ENCODE results near the gene URB2. TPM values are rescaled to one million over a fixed set of nuclear protein-coding genes. Genes with fewer than 3 reads are reported as not detected.

URB2 gene
- total and polyA plus RNA-seq, 2 donors (not counting 1 experiment from before 2014, with no cell fraction given): 5.4 to 9.6 TPM

- ChIA-PET POLR2A (no interaction called here), CTCF (no interaction called here)
- Histone ChIP-seq H3K36me3 (replicated peaks in 1 of 2; ENCODE audit: control extremely low read depth in 1 of 2, control insufficient read depth in 1 of 2, extremely low read depth in 1 of 2, insufficient read depth in 2 of 2, low read length in 1 of 2) (peaks cover 18 to 52% of the 10 kb centered on the region in 2 experiments), H3K9me3 (ENCODE audit: control extremely low read depth in 1 of 3, control insufficient read depth in 2 of 3, insufficient read depth in 1 of 3, low read length in 2 of 3) (no peaks in the 10 kb centered on the region), H2AFZ (ENCODE audit: insufficient read depth, low read depth, low read length, poor library complexity, severe bottlenecking) (no peak overlapping the region), H3K27ac (ENCODE audit: low read length in 2 of 2) (no peak overlapping the region), H3K4me1 (ENCODE audit: control insufficient read depth in 2 of 2, insufficient read depth in 2 of 2, low read length in 2 of 2) (no peaks in the 10 kb centered on the region), H3K9ac (ENCODE audit: low read length) (no peak overlapping the region), H3K4me2 (replicated peaks; ENCODE audit: low read depth, low read length, poor library complexity, severe bottlenecking) (no peak overlapping the region), H3K79me2 (ENCODE audit: control insufficient read depth, insufficient read depth, low read length) (peaks cover 5% of the 10 kb centered on the region), H4K20me1 (ENCODE audit: control insufficient read depth, insufficient read depth, low read length, poor library complexity, severe bottlenecking) (no peaks in the 10 kb centered on the region), H3K4me3 (ENCODE audit: control extremely low read depth in 1 of 5, extremely low read depth in 1 of 5, insufficient read depth in 1 of 5, low read depth in 2 of 5, low read length in 4 of 5) (no peak overlapping the region), H3K27me3 (replicated peaks in 1 of 4; ENCODE audit: control extremely low read depth in 1 of 4, control insufficient read depth in 3 of 4, insufficient read depth in 4 of 4, low read length in 3 of 4) (no peaks in the 10 kb centered on the region)
- DNase-seq (no peak), ATAC-seq (ENCODE audit: low read depth) (no peak)
- 100% methylated on average over 3 of the region's 7 CpGs for WGBS (ENCODE audit: insufficient coverage)
- Mint-ChIP-seq H3K4me1 (no peaks in the 10 kb centered on the region), H3K9me3 (ENCODE audit: insufficient read depth) (no peaks in the 10 kb centered on the region), H3K27ac (no peak overlapping the region), H3K4me3 (no peak overlapping the region), H3K27me3 (no peaks in the 10 kb centered on the region)
- intact Hi-C loops (cut with micrococcal nuclease): no loop called here
- TF ChIP-seq EZH2 (IDR thresholded peaks at IDR 0.05; ENCODE audit: borderline replicate concordance, insufficient read depth, low read depth, low read length, poor library complexity, severe bottlenecking): no peak
- TF ChIP-seq CTCF (IDR thresholded peaks at IDR 0.05): no peak
Measured at GRCh38 chr1:229603371-229604005, 22.6 kb upstream of the URB2 start.

- no peak overlapping the region for H3K4me2 ChIP-seq (replicated peaks; ENCODE audit: low read depth, low read length, poor library complexity, severe bottlenecking)
- CTCF ChIA-PET: no interaction called here
- peaks cover 2% of the 10 kb centered on the region for H3K79me2 ChIP-seq (ENCODE audit: control insufficient read depth, insufficient read depth, low read length)
- POLR2A ChIA-PET: no interaction called here
- no peak overlapping the region for H3K27ac ChIP-seq (ENCODE audit: low read length in 2 of 2)
- H3K4me1 ChIP-seq (ENCODE audit: control insufficient read depth in 2 of 2, insufficient read depth in 2 of 2, low read length in 2 of 2): no peaks in the 10 kb centered on the region
- 83% methylated on average over 1 of the region's 2 CpGs for WGBS (ENCODE audit: insufficient coverage)
- Mint-ChIP-seq H3K27me3 (no peaks in the 10 kb centered on the region), H3K27ac (no peak overlapping the region), H3K4me3 (no peak overlapping the region), H3K9me3 (ENCODE audit: insufficient read depth) (no peaks in the 10 kb centered on the region), H3K4me1 (no peaks in the 10 kb centered on the region)
- H4K20me1 ChIP-seq (ENCODE audit: control insufficient read depth, insufficient read depth, low read length, poor library complexity, severe bottlenecking): no peaks in the 10 kb centered on the region
- intact Hi-C loops (cut with micrococcal nuclease): no loop called here
- no peaks in the 10 kb centered on the region for H3K9me3 ChIP-seq (ENCODE audit: control extremely low read depth in 1 of 3, control insufficient read depth in 2 of 3, insufficient read depth in 1 of 3, low read length in 2 of 3)
- H3K4me3 ChIP-seq (ENCODE audit: control extremely low read depth in 1 of 5, extremely low read depth in 1 of 5, insufficient read depth in 1 of 5, low read depth in 2 of 5, low read length in 4 of 5): no peak overlapping the region
- H3K9ac ChIP-seq (ENCODE audit: low read length): no peak overlapping the region
- TF ChIP-seq EZH2 (IDR thresholded peaks at IDR 0.05; ENCODE audit: borderline replicate concordance, insufficient read depth, low read depth, low read length, poor library complexity, severe bottlenecking): no peak
- TF ChIP-seq CTCF (IDR thresholded peaks at IDR 0.05): no peak
- no peak for ATAC-seq (ENCODE audit: low read depth)
- no peaks in the 10 kb centered on the region for H3K27me3 ChIP-seq (replicated peaks in 1 of 4; ENCODE audit: control extremely low read depth in 1 of 4, control insufficient read depth in 3 of 4, insufficient read depth in 4 of 4, low read length in 3 of 4)
- DNase-seq: no peak
- H3K36me3 ChIP-seq (replicated peaks in 1 of 2; ENCODE audit: control extremely low read depth in 1 of 2, control insufficient read depth in 1 of 2, extremely low read depth in 1 of 2, insufficient read depth in 2 of 2, low read length in 1 of 2): peaks cover 14 to 60% of the 10 kb centered on the region in 2 experiments
- no peak overlapping the region for H2AFZ ChIP-seq (ENCODE audit: insufficient read depth, low read depth, low read length, poor library complexity, severe bottlenecking)
Measured at GRCh38 chr1:229607370-229607769, 18.7 kb upstream of the URB2 start.
